Esophagus muscularis mucosa (tissue), 4 donors: ENCODE measurements around the gene PSMC3. TPM values are rescaled to one million over a fixed set of nuclear protein-coding genes. Genes with fewer than 3 reads are reported as not detected.

Experiments
- DNase-seq: peaks from one replicate; pipeline ENCODE4 v3.0.0-alpha.2; 2017; ENCODE audit errors: extremely low spot score
- H3K27ac ChIP-seq, 4 donors: fragments of 200-600 bp; sonication (generic); replicated peaks in 1 of 4; 1 replicate in 3 of 4; 2 replicates in 1 of 4; pipeline ENCODE4 v1.5.1; 2016 to 2019; ENCODE audit warnings: mild to moderate bottlenecking in 1 of 4
- H3K27me3 ChIP-seq, 4 donors: fragments of 200-600 bp; sonication (generic); one replicate each; pipeline versions ENCODE4 v1.5.1 to v1.6.0; 2016 to 2019
- H3K36me3 ChIP-seq, 4 donors: fragments of 200-600 bp; sonication (generic); one replicate each; pipeline ENCODE4 v1.5.1; 2016 to 2019
- H3K4me1 ChIP-seq, 4 donors: fragments of 200-600 bp; sonication (generic); one replicate each; pipeline ENCODE4 v1.5.1; 2016 to 2019
- H3K4me3 ChIP-seq, 4 donors: fragments of 200-600 bp; sonication (generic); 1 replicate in 2 of 4; 2 replicates in 2 of 4; pipeline ENCODE4 v1.5.1; 2016 to 2019; ENCODE audit warnings: mild to moderate bottlenecking in 4 of 4, moderate library complexity in 1 of 4
- H3K9me3 ChIP-seq, 4 donors: fragments of 200-600 bp; sonication (generic); 1 replicate in 3 of 4; 2 replicates in 1 of 4; pipeline ENCODE4 v1.5.1; 2016 to 2019
- EP300 ChIP-seq: sonication (generic); formaldehyde crosslinking; IDR thresholded peaks from one replicate; pipeline ENCODE4 v1.6.1; 2017; ENCODE audit warnings: antibody characterized with exemption
- POLR2A ChIP-seq: fragments of 450-650 bp; IDR thresholded peaks from one replicate; pipeline ENCODE4 v1.6.1; 2017; ENCODE audit warnings: antibody characterized with exemption, moderate library complexity, mild to moderate bottlenecking, low read depth
- POLR2AphosphoS5 ChIP-seq, 2 donors: sonication (generic); formaldehyde crosslinking; IDR thresholded peaks; one replicate each; pipeline ENCODE4 v1.6.1; 2017; ENCODE audit warnings: antibody characterized with exemption in 2 of 2
- WGBS: methylation state at CpG from one replicate; pipeline ENCODE4 v1.1.5; 2018; 5-methylcytosine and 5-hydroxymethylcytosine counted together
- intact Hi-C: fragments of 100-400 bp; cut with DNase I; formaldehyde crosslinking; loops from one replicate; pipeline ENCODE4 v1.15.1; 2023
- total RNA-seq, 4 donors: library from RNA; depleted of rRNA; stranded (reverse); fragments of >200 nt; gene quantifications; one replicate each; pipeline versions ENCODE4 v1.1.0 to v1.2.1, GENCODE V29; 2016
- TF ChIP-seq, protein P1 (sequence below), 3 experiments: fragments of 200-600 bp in 2 of 3; fragments of 450-650 bp in 1 of 3; sonication (generic) in 2 of 3; IDR thresholded peaks; one replicate each; pipeline ENCODE4 v1.5.1; 2017 to 2019; ENCODE audit warnings: antibody characterized with exemption in 3 of 3, mild to moderate bottlenecking in 2 of 3, moderate library complexity in 1 of 3

Gene PSMC3
- total RNA-seq, 4 donors from 2014 or later: 163 to 197 (median 182) TPM

DNA sequence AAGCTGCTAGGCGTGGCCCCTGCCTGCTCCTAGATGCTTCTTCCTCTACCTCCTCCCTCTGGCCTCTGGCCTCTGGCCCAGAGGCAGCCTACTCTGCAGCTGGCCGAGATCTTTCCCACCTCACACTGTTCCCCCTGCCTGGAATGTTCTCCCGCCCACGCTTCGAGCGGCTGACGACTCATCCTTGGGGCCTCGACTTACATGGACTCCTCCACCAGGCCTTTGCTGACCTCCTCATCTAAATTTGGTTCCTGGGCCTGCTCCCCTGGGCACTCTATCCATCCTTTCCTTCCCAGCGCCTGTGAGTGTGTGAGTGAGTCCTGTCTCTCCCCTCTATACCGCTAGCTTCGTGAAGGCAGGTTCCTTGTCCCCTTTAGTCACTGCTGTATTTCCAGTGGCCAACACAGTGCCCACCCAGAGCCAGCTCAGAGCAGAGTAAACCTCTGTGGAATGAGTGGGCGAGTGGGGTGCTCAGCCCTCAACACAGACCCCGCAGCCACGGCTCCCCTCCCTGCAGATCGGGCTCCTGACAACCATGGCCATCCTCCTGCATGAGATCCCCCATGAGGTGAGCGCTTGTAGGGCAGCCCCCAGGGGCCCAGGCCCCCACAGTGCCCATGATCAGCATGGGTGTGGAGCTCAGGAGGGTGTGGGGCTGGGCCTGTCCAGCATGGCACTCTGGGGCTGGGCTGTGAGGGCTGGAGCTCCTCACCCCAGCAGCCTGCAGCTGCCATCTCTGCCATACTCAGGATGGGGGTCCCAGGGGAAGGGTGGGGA lies 12.1 kb downstream of the PSMC3 start:
- Histone ChIP-seq H3K9me3 (no peaks in the 10 kb centered on the region), H3K36me3 (peaks cover 44 to 85% (median 69%) of the 10 kb centered on the region in 4 donors), H3K27ac (peak overlapping the region; percentile 88 to 98 (median 90)), H3K4me1 (peaks cover 52 to 97% (median 89%) of the 10 kb centered on the region in 4 donors), H3K4me3 (no peak overlapping the region), H3K27me3 (no peaks in the 10 kb centered on the region)
- intact Hi-C loops: no loop called here
- WGBS: 49% methylated on average over 12 of the region's 16 CpGs
- no peak for DNase-seq
- peak; percentile 57 to 75 for TF ChIP-seq POLR2AphosphoS5 (IDR thresholded peaks at IDR 0.05)
- no peak for TF ChIP-seq EP300

DNA sequence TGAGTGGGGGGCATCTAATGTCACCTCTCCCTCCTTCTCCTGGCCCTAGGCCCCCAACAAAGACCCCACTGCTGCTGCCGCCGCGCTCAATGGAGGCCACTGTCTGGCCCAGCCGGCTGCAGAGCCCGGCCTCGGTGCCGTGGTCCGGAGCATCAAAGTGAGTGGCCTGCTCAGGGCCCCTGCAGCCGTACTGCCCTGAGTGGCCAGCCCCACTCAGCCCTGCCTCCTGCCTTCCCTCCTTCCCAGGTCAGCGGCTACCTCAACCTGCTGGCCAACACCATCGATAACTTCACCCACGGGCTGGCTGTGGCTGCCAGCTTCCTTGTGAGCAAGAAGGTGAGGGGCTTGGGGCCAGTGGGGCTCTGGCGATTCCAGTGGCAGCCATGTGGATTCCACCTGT lies 12.9 kb downstream of the PSMC3 start:
- Histone ChIP-seq H3K36me3 (peaks cover 37 to 78% (median 62%) of the 10 kb centered on the region in 4 donors), H3K27me3 (no peaks in the 10 kb centered on the region), H3K4me3 (no peak overlapping the region), H3K9me3 (no peaks in the 10 kb centered on the region), H3K27ac (peak overlapping the region; percentile 88 to 98 (median 90)), H3K4me1 (peaks cover 54 to 96% (median 91%) of the 10 kb centered on the region in 4 donors)
- intact Hi-C loops: no loop called here
- DNase-seq: no peak
- no peak for TF ChIP-seq EP300
- TF ChIP-seq POLR2A: no peak
- TF ChIP-seq POLR2AphosphoS5 (IDR thresholded peaks at IDR 0.05): no peak
- TF ChIP-seq, protein P1, sequence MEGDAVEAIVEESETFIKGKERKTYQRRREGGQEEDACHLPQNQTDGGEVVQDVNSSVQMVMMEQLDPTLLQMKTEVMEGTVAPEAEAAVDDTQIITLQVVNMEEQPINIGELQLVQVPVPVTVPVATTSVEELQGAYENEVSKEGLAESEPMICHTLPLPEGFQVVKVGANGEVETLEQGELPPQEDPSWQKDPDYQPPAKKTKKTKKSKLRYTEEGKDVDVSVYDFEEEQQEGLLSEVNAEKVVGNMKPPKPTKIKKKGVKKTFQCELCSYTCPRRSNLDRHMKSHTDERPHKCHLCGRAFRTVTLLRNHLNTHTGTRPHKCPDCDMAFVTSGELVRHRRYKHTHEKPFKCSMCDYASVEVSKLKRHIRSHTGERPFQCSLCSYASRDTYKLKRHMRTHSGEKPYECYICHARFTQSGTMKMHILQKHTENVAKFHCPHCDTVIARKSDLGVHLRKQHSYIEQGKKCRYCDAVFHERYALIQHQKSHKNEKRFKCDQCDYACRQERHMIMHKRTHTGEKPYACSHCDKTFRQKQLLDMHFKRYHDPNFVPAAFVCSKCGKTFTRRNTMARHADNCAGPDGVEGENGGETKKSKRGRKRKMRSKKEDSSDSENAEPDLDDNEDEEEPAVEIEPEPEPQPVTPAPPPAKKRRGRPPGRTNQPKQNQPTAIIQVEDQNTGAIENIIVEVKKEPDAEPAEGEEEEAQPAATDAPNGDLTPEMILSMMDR (IDR thresholded peaks at IDR 0.05): no peak
- WGBS: 83% methylated on average over 13 of the region's 13 CpGs

DNA sequence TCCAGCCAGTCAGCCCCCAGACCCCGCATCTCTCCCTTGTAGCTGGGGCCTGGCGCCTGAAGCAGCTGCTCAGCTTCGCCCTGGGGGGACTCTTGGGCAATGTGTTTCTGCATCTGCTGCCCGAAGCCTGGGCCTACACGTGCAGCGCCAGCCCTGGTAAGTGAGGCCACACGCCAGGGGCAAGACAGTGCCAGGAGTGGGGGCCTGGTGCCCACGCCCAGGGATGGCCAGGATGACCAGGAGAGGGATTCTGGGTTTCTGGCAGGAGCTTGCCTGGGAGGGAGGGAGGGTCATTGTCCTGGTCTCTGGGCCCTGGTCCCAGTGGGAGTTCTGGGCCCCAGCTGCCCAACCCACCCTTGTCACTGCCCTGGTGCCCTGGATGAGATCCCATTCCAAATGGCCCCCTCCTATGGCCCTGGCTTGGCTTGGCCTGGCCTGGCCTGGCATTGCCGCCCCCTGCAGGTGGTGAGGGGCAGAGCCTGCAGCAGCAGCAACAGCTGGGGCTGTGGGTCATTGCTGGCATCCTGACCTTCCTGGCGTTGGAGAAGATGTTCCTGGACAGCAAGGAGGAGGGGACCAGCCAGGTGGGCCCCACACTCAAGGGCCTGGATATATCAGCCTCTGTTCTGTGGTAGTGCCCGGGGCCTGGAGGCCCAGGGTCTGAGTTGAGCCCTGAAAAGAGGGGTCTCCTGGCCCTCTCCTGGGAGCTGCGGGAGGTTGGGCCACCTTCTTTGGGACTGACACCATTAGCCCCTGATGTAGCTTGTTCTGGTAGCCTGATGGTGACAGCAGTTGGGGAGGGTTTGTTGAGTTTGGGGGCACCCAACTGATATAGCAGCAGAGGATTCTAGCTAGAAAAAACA lies 14.1 kb downstream of the PSMC3 start:
- Histone ChIP-seq H3K36me3 (peaks cover 29 to 65% (median 50%) of the 10 kb centered on the region in 4 donors), H3K27me3 (no peaks in the 10 kb centered on the region), H3K27ac (peak overlapping the region; percentile 47 to 98 (median 97)), H3K4me3 (no peak overlapping the region), H3K9me3 (no peaks in the 10 kb centered on the region), H3K4me1 (peaks cover 59 to 91% (median 86%) of the 10 kb centered on the region in 4 donors)
- TF ChIP-seq EP300 (no peak), POLR2AphosphoS5 (IDR thresholded peaks at IDR 0.05) (no peak), POLR2A (no peak)
- TF ChIP-seq, protein P1 (IDR thresholded peaks at IDR 0.05): peak; percentile 49 to 75 (median 49)
- intact Hi-C loops: no loop called here
- 60% methylated on average over 2 of the region's 12 CpGs for WGBS
- DNase-seq: no peak

DNA sequence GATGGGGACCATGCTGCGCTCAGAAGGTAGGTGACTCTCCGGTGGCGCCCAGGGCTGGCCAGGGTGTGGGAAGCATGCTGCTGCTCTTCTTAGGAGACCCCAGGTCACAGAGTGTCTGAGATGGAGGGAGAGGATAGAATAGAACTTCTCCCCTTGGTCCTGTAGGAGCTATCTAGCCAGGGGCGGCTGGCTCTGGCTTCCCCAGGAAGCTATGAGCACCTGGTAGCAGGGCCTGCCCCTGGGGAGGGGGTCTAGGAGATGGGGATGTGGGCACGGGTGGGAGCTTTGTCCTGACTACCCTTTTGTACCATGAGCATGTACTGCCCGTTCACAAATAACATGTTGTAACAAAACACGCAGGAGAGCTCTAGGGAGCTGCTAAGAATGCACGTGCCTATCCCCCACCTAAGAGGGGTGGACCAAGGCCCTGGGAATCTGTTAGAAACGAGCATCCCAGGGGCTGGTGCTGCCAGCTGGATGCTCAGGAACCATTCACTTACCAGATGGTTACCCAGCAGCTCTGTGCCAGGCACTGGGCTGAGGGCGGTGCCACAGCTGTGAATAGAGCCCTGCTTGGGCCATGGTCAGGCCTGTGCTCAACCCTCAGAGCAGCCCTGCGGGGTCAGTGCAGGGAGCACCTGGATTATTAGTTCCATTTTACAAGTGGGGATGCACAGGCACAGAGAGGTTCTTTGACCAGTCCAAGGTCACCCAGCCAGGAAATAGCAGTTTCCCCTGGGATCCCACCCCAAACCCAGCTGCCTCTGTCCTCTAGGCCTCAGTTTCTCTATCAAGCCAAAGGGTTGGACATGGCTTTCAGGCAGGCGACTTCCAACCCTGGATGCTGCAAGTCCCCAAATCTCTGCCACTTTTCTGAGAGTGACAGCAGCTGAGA lies 15.6 kb downstream of the PSMC3 start:
- Histone ChIP-seq H3K27ac (peak overlapping the region; percentile 96 to 98 (median 98)), H3K36me3 (peaks cover 29 to 55% (median 48%) of the 10 kb centered on the region in 4 donors), H3K4me3 (peak overlapping the region; percentile 82 to 94 (median 88)), H3K4me1 (peaks cover 48 to 80% (median 77%) of the 10 kb centered on the region in 4 donors), H3K9me3 (no peaks in the 10 kb centered on the region), H3K27me3 (no peaks in the 10 kb centered on the region)
- DNase-seq: no peak
- WGBS: 75% methylated on average over 8 of the region's 12 CpGs
- TF ChIP-seq POLR2A (no peak), EP300 (no peak), POLR2AphosphoS5 (IDR thresholded peaks at IDR 0.05) (no peak)
- TF ChIP-seq, protein P1 (IDR thresholded peaks at IDR 0.05): no peak
- intact Hi-C loops: no loop called here
